ENCODE results near the gene TNMD. TPM values are rescaled to one million over a fixed set of nuclear protein-coding genes. Genes with fewer than 3 reads are reported as not detected.

The TNMD gene
- polyA plus RNA-seq, 1 of the 3 experiments (the other 2 are of a cell fraction): not detected

- no peaks in the 10 kb centered on the region for H3K9me3 ChIP-seq
- POLR2A ChIA-PET: interaction anchor here (0.6 kb wide), 1 partner anchor 415 kb away, joined by 3 read pairs; no protein-coding TSS in a partner anchor
- CTCF ChIA-PET: interaction anchor here (1.1 kb wide), 1 partner anchor 30 kb away, joined by 3 read pairs; the partner anchor contains the start of gene TSPAN6
- no peaks in the 10 kb centered on the region for H3K79me2 ChIP-seq (ENCODE audit: insufficient read depth)
- no peaks in the 10 kb centered on the region for H3K27me3 ChIP-seq (ENCODE audit: insufficient read depth)
- H3K4me1 ChIP-seq (ENCODE audit: control insufficient read depth in 1 of 2, insufficient read depth in 2 of 2, low read depth in 1 of 2, low read length in 1 of 2): no peaks in the 10 kb centered on the region
- no peak overlapping the region for H3K27ac ChIP-seq (ENCODE audit: low read depth in 2 of 2, low read length in 1 of 2)
- H3K9ac ChIP-seq: no peak overlapping the region
- no peak overlapping the region for H3K4me2 ChIP-seq
- H3K36me3 ChIP-seq (replicated peaks in 1 of 2; ENCODE audit: control insufficient read depth in 1 of 2, insufficient read depth in 2 of 2, low read length in 1 of 2): no peaks in the 10 kb centered on the region
- no peak overlapping the region for H3K4me3 ChIP-seq (ENCODE audit: low read depth in 2 of 2, low read length in 1 of 2)
- TF ChIP-seq ZBTB33 (IDR thresholded peaks at IDR 0.05; ENCODE audit: borderline replicate concordance, low read depth) (no peak), POLR2AphosphoS5 (IDR thresholded peaks at IDR 0.05; ENCODE audit: low read depth, low read length) (no peak), FOXM1 (IDR thresholded peaks at IDR 0.05; ENCODE audit: low read depth) (no peak), RXRA (IDR thresholded peaks at IDR 0.05; ENCODE audit: borderline replicate concordance, low read depth) (no peak), EP300 (IDR thresholded peaks at IDR 0.05; ENCODE audit: borderline replicate concordance in 1 of 2, low read depth in 1 of 2, low read length in 1 of 2) (no peak), PBX3 (IDR thresholded peaks at IDR 0.05) (no peak)
- H4K20me1 ChIP-seq (ENCODE audit: insufficient read depth): no peaks in the 10 kb centered on the region
- H2AFZ ChIP-seq (ENCODE audit: low read depth): no peak overlapping the region
- H3F3A ChIP-seq (replicated peaks; ENCODE audit: insufficient read depth): no peaks in the 10 kb centered on the region
- WGBS (ENCODE audit: low lambda C conversion rate): 21% methylated on average over 1 of the region's 1 CpG
- no peak for DNase-seq
- H3K9me2 ChIP-seq: no peaks in the 10 kb centered on the region
Observed at GRCh38 chrX:100606753-100607152, 22.0 kb downstream of the TNMD start.

GRCh38 chrX:100609591-100609990, 24.9 kb downstream of the TNMD start:
- Histone ChIP-seq H3K4me3 (ENCODE audit: low read depth in 2 of 2, low read length in 1 of 2) (no peak overlapping the region), H3K27me3 (ENCODE audit: insufficient read depth) (no peaks in the 10 kb centered on the region), H3K36me3 (replicated peaks in 1 of 2; ENCODE audit: control insufficient read depth in 1 of 2, insufficient read depth in 2 of 2, low read length in 1 of 2) (no peaks in the 10 kb centered on the region), H3K4me2 (no peak overlapping the region), H3F3A (replicated peaks; ENCODE audit: insufficient read depth) (no peaks in the 10 kb centered on the region), H3K9me3 (no peaks in the 10 kb centered on the region), H3K9ac (no peak overlapping the region), H2AFZ (ENCODE audit: low read depth) (no peak overlapping the region), H3K4me1 (ENCODE audit: control insufficient read depth in 1 of 2, insufficient read depth in 2 of 2, low read depth in 1 of 2, low read length in 1 of 2) (no peaks in the 10 kb centered on the region), H3K9me2 (no peaks in the 10 kb centered on the region), H3K79me2 (ENCODE audit: insufficient read depth) (no peaks in the 10 kb centered on the region), H3K27ac (ENCODE audit: low read depth in 2 of 2, low read length in 1 of 2) (no peak overlapping the region), H4K20me1 (ENCODE audit: insufficient read depth) (no peaks in the 10 kb centered on the region)
- DNase-seq: no peak
- TF ChIP-seq EP300 (IDR thresholded peaks at IDR 0.05; ENCODE audit: borderline replicate concordance in 1 of 2, low read depth in 1 of 2, low read length in 1 of 2) (no peak), USF2 (IDR thresholded peaks at IDR 0.05; ENCODE audit: borderline replicate concordance, low read depth, low read length) (no peak), RCOR1 (IDR thresholded peaks at IDR 0.05; ENCODE audit: low read length) (no peak), EZH2phosphoT487 (IDR thresholded peaks at IDR 0.05; ENCODE audit: borderline replicate concordance, low read depth) (no peak), USF1 (IDR thresholded peaks at IDR 0.05; ENCODE audit: borderline replicate concordance, low read depth) (no peak), FOSL2 (IDR thresholded peaks at IDR 0.05; ENCODE audit: borderline replicate concordance, low read depth) (no peak), FOXJ3 (CRISPR knock-in tag; IDR thresholded peaks at IDR 0.05) (no peak)
- POLR2A ChIA-PET: no interaction called here
- CTCF ChIA-PET: interaction anchor here (1.0 kb wide), 1 partner anchor 159 kb away, joined by 3 read pairs; no protein-coding TSS in a partner anchor
- 0% methylated on average over 1 of the region's 1 CpG for WGBS (ENCODE audit: low lambda C conversion rate)
